Tibial nerve (tissue), 4 donors: ENCODE measurements around the gene PANK4.

Experiments used
- EP300 ChIP-seq, 2 donors: sonication (generic); formaldehyde crosslinking; IDR thresholded peaks; one replicate each; pipeline ENCODE4 v1.6.1; 2017; ENCODE audit warnings: antibody characterized with exemption in 2 of 2, mild to moderate bottlenecking in 1 of 2
- POLR2A ChIP-seq, 2 donors: fragments of 450-650 bp; IDR thresholded peaks; one replicate each; pipeline ENCODE4 v1.6.1; 2017; ENCODE audit warnings: antibody characterized with exemption in 2 of 2, mild to moderate bottlenecking in 2 of 2, moderate library complexity in 2 of 2
- TF ChIP-seq, protein P1 (sequence below), 5 experiments: fragments of 200-600 bp in 3 of 5; fragments of 450-650 bp in 2 of 5; sonication (generic) in 3 of 5; IDR thresholded peaks; one replicate each; pipeline ENCODE4 v1.5.1; 2016 to 2019; ENCODE audit warnings: antibody characterized with exemption in 5 of 5, mild to moderate bottlenecking in 3 of 5, moderate library complexity in 2 of 5

DNA sequence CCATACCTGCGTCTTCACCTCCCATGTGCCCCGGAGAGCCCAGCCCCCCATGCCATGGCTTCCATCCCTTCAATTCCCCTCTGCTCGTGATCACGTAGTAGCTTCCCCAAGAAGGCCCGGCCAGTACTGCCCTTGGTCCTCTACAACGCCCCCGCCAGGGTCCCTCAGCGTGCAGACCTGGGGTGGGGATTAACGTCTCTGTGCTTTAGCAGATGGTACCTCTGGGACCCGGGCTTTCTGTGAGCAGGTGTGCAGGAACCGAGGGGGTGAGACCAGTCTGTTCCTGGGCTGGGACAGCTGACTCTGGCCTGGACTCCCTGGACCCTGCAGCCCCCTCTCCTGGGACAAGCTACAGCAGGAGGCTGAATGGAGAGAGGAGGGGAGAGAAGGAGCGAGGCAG is 49.1 kb downstream of the PANK4 start:
- TF ChIP-seq, protein P1, sequence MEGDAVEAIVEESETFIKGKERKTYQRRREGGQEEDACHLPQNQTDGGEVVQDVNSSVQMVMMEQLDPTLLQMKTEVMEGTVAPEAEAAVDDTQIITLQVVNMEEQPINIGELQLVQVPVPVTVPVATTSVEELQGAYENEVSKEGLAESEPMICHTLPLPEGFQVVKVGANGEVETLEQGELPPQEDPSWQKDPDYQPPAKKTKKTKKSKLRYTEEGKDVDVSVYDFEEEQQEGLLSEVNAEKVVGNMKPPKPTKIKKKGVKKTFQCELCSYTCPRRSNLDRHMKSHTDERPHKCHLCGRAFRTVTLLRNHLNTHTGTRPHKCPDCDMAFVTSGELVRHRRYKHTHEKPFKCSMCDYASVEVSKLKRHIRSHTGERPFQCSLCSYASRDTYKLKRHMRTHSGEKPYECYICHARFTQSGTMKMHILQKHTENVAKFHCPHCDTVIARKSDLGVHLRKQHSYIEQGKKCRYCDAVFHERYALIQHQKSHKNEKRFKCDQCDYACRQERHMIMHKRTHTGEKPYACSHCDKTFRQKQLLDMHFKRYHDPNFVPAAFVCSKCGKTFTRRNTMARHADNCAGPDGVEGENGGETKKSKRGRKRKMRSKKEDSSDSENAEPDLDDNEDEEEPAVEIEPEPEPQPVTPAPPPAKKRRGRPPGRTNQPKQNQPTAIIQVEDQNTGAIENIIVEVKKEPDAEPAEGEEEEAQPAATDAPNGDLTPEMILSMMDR (IDR thresholded peaks at IDR 0.05) = no peak
- no peak for TF ChIP-seq POLR2A (IDR thresholded peaks at IDR 0.05)
- TF ChIP-seq EP300 (IDR thresholded peaks at IDR 0.05) = no peak
